ENCODE measurements around the gene SMURF2. TPM values are rescaled to one million over a fixed set of nuclear protein-coding genes. Genes with fewer than 3 reads are reported as not detected.

The SMURF2 gene
- total and polyA plus RNA-seq, 10 of the 15 experiments (the other 5 are each of a cell fraction or from before 2014, with no cell fraction given) = 2.8 to 13.4 (median 7.5) TPM

- Histone ChIP-seq H3K9ac (ENCODE audit: control insufficient read depth, insufficient read depth, low read length) (no peak overlapping the region), H4K20me1 (ENCODE audit: control insufficient read depth, insufficient read depth) (no peaks in the 10 kb centered on the region), H3K79me2 (ENCODE audit: control insufficient read depth, insufficient read depth, low read length) (no peaks in the 10 kb centered on the region), H3K9me3 (replicated peaks; ENCODE audit: control insufficient read depth, insufficient read depth, low read length) (no peaks in the 10 kb centered on the region), H2AFZ (ENCODE audit: control insufficient read depth, low read depth, low read length) (no peak overlapping the region), H3K27ac (ENCODE audit: control insufficient read depth, insufficient read depth) (peak overlapping the region; percentile 76; the same call in 1 of the 2 replicates), H3K4me2 (ENCODE audit: control insufficient read depth, insufficient read depth) (no peak overlapping the region), H3K4me1 (ENCODE audit: control insufficient read depth, insufficient read depth, low read length) (peaks cover 4% of the 10 kb centered on the region; the same call in 1 of the 2 replicates), H3K36me3 (ENCODE audit: control insufficient read depth in 2 of 2, insufficient read depth in 2 of 2, low read length in 1 of 2) (no peaks in the 10 kb centered on the region), H3K27me3 (replicated peaks in 1 of 2; ENCODE audit: control insufficient read depth in 2 of 2, insufficient read depth in 2 of 2, low read length in 1 of 2) (no peaks in the 10 kb centered on the region), H3K4me3 (no peak overlapping the region)
- in situ Hi-C loops (cut with MboI) = no loop called here
- ATAC-seq = no peak
- 64% methylated on average over 2 of the region's 2 CpGs for WGBS (ENCODE audit: insufficient coverage, insufficient replicate concordance, low lambda C conversion rate, missing lambda C conversion rate)
- DNase-seq (ENCODE audit: low read depth, low spot score) = no peak
- ChIA-PET POLR2A (interaction anchor here (0.9 to 1.1 kb wide), 2 partner anchors 68 to 121 kb away, joined by 3 read pairs; no protein-coding TSS in a partner anchor), SMC1A (ENCODE audit: uncharacterized antibody, unreplicated experiment) (interaction anchor here (0.8 to 3.1 kb wide), 16 partner anchors 11 to 179 kb away, joined by 3 to 24 read pairs (median 4); no protein-coding TSS in a partner anchor), CTCF (interaction anchor here (0.6 to 3.1 kb wide), 10 partner anchors 14 to 694 kb away, joined by 3 to 23 read pairs (median 3); no protein-coding TSS in a partner anchor), RAD21 (ENCODE audit: unreplicated experiment) (interaction anchor here (0.9 to 2.5 kb wide), 4 partner anchors 51 to 179 kb away, joined by 3 to 11 read pairs (median 4); no protein-coding TSS in a partner anchor)
- no peak for TF ChIP-seq POU2F2 (IDR thresholded peaks at IDR 0.05; ENCODE audit: borderline replicate concordance, low read depth, low read length)
- no peak for TF ChIP-seq PAX5 (IDR thresholded peaks at IDR 0.05; ENCODE audit: borderline replicate concordance, low read depth, low read length)
- no peak for FAIRE-seq
- intact Hi-C loops (cut with micrococcal nuclease; ENCODE audit: unreplicated experiment) = no loop called here
- BruUV-seq (replicated peaks) = no TSS peak
These were observed 63.4 kb downstream of the SMURF2 start for GRCh38 chr17:64598672-64599071.

- no peak overlapping the region for H3K9ac ChIP-seq (ENCODE audit: control insufficient read depth, insufficient read depth, low read length)
- H3K27ac ChIP-seq (ENCODE audit: control insufficient read depth, insufficient read depth) = no peak overlapping the region
- SMC1A ChIA-PET (ENCODE audit: uncharacterized antibody, unreplicated experiment) = interaction anchor here (0.6 to 1.9 kb wide), 4 partner anchors 22 to 178 kb away, joined by 3 to 9 read pairs (median 4); no protein-coding TSS in a partner anchor
- no peaks in the 10 kb centered on the region for H3K9me3 ChIP-seq (replicated peaks; ENCODE audit: control insufficient read depth, insufficient read depth, low read length)
- RAD21 ChIA-PET (ENCODE audit: unreplicated experiment) = no interaction called here
- FAIRE-seq = no peak
- no peaks in the 10 kb centered on the region for H3K27me3 ChIP-seq (replicated peaks in 1 of 2; ENCODE audit: control insufficient read depth in 2 of 2, insufficient read depth in 2 of 2, low read length in 1 of 2)
- in situ Hi-C loops (cut with MboI) (no loop called here), intact Hi-C loops (cut with micrococcal nuclease; ENCODE audit: unreplicated experiment) (no loop called here)
- 100% methylated on average over 1 of the region's 1 CpG for WGBS (ENCODE audit: insufficient coverage, insufficient replicate concordance, low lambda C conversion rate, missing lambda C conversion rate)
- no peaks in the 10 kb centered on the region; a peak in 1 of 4 replicates for H3K36me3 ChIP-seq (ENCODE audit: control insufficient read depth in 2 of 2, insufficient read depth in 2 of 2, low read length in 1 of 2)
- peaks cover 4% of the 10 kb centered on the region; the same call in 1 of the 2 replicates for H3K4me1 ChIP-seq (ENCODE audit: control insufficient read depth, insufficient read depth, low read length)
- POLR2A ChIA-PET = interaction anchor here (0.5 kb wide), 1 partner anchor 11 kb away, joined by 3 read pairs; no protein-coding TSS in a partner anchor
- no peak overlapping the region for H3K4me3 ChIP-seq
- BruUV-seq (replicated peaks) = no TSS peak
- TF ChIP-seq PML (IDR thresholded peaks at IDR 0.05; ENCODE audit: low read length) (no peak), RELA (IDR thresholded peaks at IDR 0.05; ENCODE audit: borderline replicate concordance, partially characterized antibody) (no peak), SRF (IDR thresholded peaks at IDR 0.05; ENCODE audit: low read depth in 2 of 2, low read length in 2 of 2) (no peak), TCF12 (IDR thresholded peaks at IDR 0.05; ENCODE audit: low read depth, low read length) (no peak), SMC3 (IDR thresholded peaks at IDR 0.05; ENCODE audit: borderline replicate concordance, low read length) (no peak), NFXL1 (IDR thresholded peaks at IDR 0.05; ENCODE audit: borderline replicate concordance) (no peak), ZBTB33 (IDR thresholded peaks at IDR 0.05) (no peak), TCF3 (IDR thresholded peaks at IDR 0.05; ENCODE audit: borderline replicate concordance, insufficient read depth, low read depth, low read length) (no peak), ATF2 (IDR thresholded peaks at IDR 0.05; ENCODE audit: low read length) (no peak)
- CTCF ChIA-PET = interaction anchor here (1.0 to 3.1 kb wide), 2 partner anchors 106 to 178 kb away, joined by 3 to 17 read pairs; no protein-coding TSS in a partner anchor
- ATAC-seq = no peak
- H3K4me2 ChIP-seq (ENCODE audit: control insufficient read depth, insufficient read depth) = no peak overlapping the region
- H3K79me2 ChIP-seq (ENCODE audit: control insufficient read depth, insufficient read depth, low read length) = no peaks in the 10 kb centered on the region
- no peaks in the 10 kb centered on the region for H4K20me1 ChIP-seq (ENCODE audit: control insufficient read depth, insufficient read depth)
- H2AFZ ChIP-seq (ENCODE audit: control insufficient read depth, low read depth, low read length) = no peak overlapping the region
- no peak for DNase-seq (ENCODE audit: low read depth, low spot score)
These were observed 65.1 kb downstream of the SMURF2 start for GRCh38 chr17:64596988-64597387.
